Activated B cell treated with CpG ODN at 0.5 μM for 24 hours (primary cell): ENCODE data around the gene CENPF. TPM values are rescaled to one million over a fixed set of nuclear protein-coding genes. Genes with fewer than 3 reads are reported as not detected.

Experiments used
- ATAC-seq: fragments of 200-7000 bp; cut with Tn5 transposase; one replicate; pipeline ENCODE4 v1.10.0; 2021; ENCODE audit warnings: low read depth, mild to moderate bottlenecking, moderate library complexity
- CTCF ChIA-PET: fragments of 350-600 bp; sonication (Branson Sonifier 250); formaldehyde crosslinking; loops from one replicate; lab custom pipeline; 2021; ENCODE audit warnings: antibody characterized with exemption; lab: Charles Lee
- POLR2A ChIA-PET: fragments of 350-600 bp; sonication (Branson Sonifier 250); formaldehyde crosslinking; loops from one replicate; lab custom pipeline; 2021; ENCODE audit warnings: antibody characterized with exemption; lab: Charles Lee
- DNase-seq: peaks from one replicate; pipeline ENCODE4 v3.0.0; 2022
- H3K27ac Mint-ChIP-seq: one replicate; pipeline ENCODE4 v1.8.0; 2020; ENCODE audit warnings: mixed read lengths
- H3K27me3 Mint-ChIP-seq: one replicate; pipeline ENCODE4 v1.8.0; 2021; ENCODE audit warnings: mixed read lengths
- H3K36me3 Mint-ChIP-seq: one replicate; pipeline ENCODE4 v1.8.0; 2021; ENCODE audit warnings: low read depth, mixed read lengths
- H3K4me1 Mint-ChIP-seq: one replicate; pipeline ENCODE4 v1.8.0; 2021; ENCODE audit warnings: mixed read lengths
- H3K4me3 Mint-ChIP-seq: one replicate; pipeline ENCODE4 v1.8.0; 2020; ENCODE audit warnings: mild to moderate bottlenecking, mixed read lengths
- H3K9me3 Mint-ChIP-seq: one replicate; pipeline ENCODE4 v1.8.0; 2020; ENCODE audit warnings: mixed read lengths
- intact Hi-C: fragments of 100-400 bp; cut with micrococcal nuclease; formaldehyde crosslinking; loops from one replicate; pipeline ENCODE4 v1.15.1; 2024
- total RNA-seq: library from RNA; stranded (reverse); gene quantifications from 2 replicates; pipeline ENCODE4 v1.2.3, GENCODE V29; 2022
- TF ChIP-seq, protein P1 (sequence below): fragments of 200-600 bp; IDR thresholded peaks from one replicate; pipeline ENCODE4 v1.8.0; 2022; ENCODE audit warnings: antibody characterized with exemption, mild to moderate bottlenecking

The CENPF gene, protein sequence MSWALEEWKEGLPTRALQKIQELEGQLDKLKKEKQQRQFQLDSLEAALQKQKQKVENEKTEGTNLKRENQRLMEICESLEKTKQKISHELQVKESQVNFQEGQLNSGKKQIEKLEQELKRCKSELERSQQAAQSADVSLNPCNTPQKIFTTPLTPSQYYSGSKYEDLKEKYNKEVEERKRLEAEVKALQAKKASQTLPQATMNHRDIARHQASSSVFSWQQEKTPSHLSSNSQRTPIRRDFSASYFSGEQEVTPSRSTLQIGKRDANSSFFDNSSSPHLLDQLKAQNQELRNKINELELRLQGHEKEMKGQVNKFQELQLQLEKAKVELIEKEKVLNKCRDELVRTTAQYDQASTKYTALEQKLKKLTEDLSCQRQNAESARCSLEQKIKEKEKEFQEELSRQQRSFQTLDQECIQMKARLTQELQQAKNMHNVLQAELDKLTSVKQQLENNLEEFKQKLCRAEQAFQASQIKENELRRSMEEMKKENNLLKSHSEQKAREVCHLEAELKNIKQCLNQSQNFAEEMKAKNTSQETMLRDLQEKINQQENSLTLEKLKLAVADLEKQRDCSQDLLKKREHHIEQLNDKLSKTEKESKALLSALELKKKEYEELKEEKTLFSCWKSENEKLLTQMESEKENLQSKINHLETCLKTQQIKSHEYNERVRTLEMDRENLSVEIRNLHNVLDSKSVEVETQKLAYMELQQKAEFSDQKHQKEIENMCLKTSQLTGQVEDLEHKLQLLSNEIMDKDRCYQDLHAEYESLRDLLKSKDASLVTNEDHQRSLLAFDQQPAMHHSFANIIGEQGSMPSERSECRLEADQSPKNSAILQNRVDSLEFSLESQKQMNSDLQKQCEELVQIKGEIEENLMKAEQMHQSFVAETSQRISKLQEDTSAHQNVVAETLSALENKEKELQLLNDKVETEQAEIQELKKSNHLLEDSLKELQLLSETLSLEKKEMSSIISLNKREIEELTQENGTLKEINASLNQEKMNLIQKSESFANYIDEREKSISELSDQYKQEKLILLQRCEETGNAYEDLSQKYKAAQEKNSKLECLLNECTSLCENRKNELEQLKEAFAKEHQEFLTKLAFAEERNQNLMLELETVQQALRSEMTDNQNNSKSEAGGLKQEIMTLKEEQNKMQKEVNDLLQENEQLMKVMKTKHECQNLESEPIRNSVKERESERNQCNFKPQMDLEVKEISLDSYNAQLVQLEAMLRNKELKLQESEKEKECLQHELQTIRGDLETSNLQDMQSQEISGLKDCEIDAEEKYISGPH (N-terminal part only)
- total RNA-seq, result 4.0 and 4.1 TPM in 2 replicates

DNA sequence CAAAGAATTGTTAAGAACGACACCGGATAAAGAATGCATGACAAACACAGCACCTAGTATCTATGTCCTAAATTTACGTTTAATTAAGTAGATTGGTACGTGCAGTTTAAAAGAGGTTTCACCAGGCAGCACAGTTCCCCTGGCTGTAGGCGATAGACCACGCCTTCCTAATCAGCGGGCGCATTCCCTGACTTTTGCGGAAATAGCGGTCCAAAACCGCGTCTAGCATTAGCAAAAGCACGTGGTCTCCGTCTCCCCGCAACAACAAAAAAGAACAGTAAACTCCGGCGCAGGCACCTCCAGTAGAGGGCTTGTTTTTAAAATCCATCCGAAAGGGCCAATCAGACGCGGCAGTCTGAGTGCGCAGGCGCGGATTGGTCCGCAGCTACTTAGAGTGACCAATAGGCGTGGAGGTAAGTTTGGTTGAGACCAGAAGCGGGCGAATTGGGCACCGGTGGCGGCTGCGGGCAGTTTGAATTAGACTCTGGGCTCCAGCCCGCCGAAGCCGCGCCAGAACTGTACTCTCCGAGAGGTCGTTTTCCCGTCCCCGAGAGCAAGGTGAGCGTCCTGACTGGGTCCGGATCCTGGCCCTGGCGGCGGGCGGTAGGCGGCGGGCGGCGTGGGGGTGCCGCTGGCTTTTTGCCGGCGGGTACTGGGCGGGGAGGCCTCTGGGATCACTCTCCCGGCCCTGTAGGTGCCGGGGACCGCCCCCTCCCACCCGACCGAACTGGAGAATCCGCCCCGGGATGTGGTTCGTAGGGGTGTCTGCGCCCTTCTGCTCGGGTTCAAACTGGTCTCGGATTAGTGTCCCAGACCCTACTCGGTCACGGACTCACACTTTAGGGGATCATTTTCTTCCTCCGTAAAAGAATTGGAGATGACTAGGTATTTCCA lies at the start of gene CENPF:
Gene CENPF (plus strand): TSS at position 432 of the 894 bp plus-strand sequence. CDS start 10,560 bp downstream, outside the sequence.
- intact Hi-C loops, result loop anchor here (2.0 kb wide), 2 partner anchors 322 to 1588 kb away; partner anchors contain the start of genes ANGEL2 and SMYD2
- CTCF ChIA-PET, result interaction anchor here (1.5 kb wide), 1 partner anchor 274 kb away, joined by 4 read pairs; no protein-coding TSS in a partner anchor
- no peaks in the 10 kb centered on the region for H3K9me3 Mint-ChIP-seq
- no peaks in the 10 kb centered on the region for H3K27me3 Mint-ChIP-seq
- TF ChIP-seq, protein P1, sequence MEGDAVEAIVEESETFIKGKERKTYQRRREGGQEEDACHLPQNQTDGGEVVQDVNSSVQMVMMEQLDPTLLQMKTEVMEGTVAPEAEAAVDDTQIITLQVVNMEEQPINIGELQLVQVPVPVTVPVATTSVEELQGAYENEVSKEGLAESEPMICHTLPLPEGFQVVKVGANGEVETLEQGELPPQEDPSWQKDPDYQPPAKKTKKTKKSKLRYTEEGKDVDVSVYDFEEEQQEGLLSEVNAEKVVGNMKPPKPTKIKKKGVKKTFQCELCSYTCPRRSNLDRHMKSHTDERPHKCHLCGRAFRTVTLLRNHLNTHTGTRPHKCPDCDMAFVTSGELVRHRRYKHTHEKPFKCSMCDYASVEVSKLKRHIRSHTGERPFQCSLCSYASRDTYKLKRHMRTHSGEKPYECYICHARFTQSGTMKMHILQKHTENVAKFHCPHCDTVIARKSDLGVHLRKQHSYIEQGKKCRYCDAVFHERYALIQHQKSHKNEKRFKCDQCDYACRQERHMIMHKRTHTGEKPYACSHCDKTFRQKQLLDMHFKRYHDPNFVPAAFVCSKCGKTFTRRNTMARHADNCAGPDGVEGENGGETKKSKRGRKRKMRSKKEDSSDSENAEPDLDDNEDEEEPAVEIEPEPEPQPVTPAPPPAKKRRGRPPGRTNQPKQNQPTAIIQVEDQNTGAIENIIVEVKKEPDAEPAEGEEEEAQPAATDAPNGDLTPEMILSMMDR, result no peak
- peaks cover 4% of the 10 kb centered on the region for H3K36me3 Mint-ChIP-seq
- H3K27ac Mint-ChIP-seq, result peak within 1 kb of the TSS; percentile 62
- H3K4me1 Mint-ChIP-seq, result peaks cover 21% of the 10 kb centered on the region
- ATAC-seq, result peak; percentile 97
- POLR2A ChIA-PET, result interaction anchor here (0.6 kb wide), 1 partner anchor 324 kb away, joined by 12 read pairs; no protein-coding TSS in a partner anchor
- peak; percentile 82 for DNase-seq
- H3K4me3 Mint-ChIP-seq, result peak within 1 kb of the TSS; percentile 96

DNA sequence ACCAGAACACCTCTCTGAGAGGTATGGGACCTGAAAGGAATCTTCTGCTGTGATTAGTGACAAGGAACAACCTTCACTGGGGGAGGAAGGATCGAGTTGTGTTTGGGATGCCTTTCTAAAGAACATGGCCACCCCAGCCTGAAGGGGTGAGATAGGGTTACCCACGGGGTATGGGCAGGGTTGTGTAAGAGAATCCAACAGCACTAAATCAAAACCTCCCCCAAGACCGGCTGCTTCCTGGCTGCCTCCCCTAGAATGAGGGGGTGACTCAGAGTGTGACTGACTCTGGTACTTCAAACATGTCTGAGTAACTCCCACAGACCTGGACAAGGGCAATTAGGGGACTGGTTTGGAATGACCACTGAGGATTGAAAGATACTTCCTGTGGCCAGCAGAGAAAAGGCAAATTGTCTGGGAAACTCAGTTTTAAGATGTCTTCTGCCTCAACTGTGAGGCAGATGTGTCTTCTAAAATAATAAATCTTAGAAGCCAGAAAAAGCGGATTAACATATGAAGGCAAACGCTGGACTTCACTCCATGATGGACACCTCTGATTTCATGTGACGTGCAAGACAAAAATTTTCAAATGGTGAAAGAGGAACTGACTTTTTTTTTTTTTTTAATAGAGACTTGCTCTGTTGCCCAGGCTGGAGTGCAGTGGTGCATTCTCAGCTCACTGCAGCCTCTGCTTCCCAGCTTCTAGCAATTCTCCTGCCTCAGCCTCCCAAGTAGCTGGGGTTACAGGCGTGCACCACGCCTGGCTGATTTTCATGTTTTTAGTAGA lies 44.9 kb upstream of the CENPF start:
- TF ChIP-seq, protein P1, result no peak
- ChIA-PET CTCF (no interaction called here), POLR2A (no interaction called here)
- Mint-ChIP-seq H3K27ac (no peak overlapping the region), H3K27me3 (peaks cover 29% of the 10 kb centered on the region), H3K4me3 (no peak overlapping the region), H3K36me3 (no peaks in the 10 kb centered on the region), H3K4me1 (no peaks in the 10 kb centered on the region), H3K9me3 (no peaks in the 10 kb centered on the region)
- DNase-seq (no peak), ATAC-seq (no peak)
- intact Hi-C loops, result no loop called here

DNA sequence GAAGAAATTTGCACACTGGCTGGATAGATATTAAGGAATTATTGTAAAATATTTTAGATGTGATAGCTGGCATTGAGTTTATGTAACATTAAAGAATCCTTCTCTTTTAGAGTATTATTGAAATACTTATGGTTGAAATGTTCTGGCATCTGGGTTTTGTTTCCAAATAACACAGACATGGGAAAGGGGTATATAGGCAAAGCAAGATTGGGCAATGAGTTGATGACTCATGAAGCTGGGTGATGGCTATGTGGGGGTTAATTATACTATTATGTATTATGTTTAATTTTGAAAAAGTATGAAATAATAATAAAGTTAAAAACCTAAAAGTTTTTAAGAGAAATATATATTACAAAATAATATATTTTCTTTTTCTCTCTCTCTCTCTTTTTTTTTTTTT lies 39.1 kb upstream of the CENPF start:
- Mint-ChIP-seq H3K27me3 (peaks cover 23% of the 10 kb centered on the region), H3K9me3 (no peaks in the 10 kb centered on the region), H3K27ac (no peak overlapping the region), H3K4me3 (no peak overlapping the region), H3K36me3 (no peaks in the 10 kb centered on the region), H3K4me1 (no peaks in the 10 kb centered on the region)
- ATAC-seq, result no peak
- CTCF ChIA-PET, result no interaction called here
- TF ChIP-seq, protein P1, result no peak
- POLR2A ChIA-PET, result no interaction called here
- DNase-seq, result no peak
- intact Hi-C loops, result no loop called here

DNA sequence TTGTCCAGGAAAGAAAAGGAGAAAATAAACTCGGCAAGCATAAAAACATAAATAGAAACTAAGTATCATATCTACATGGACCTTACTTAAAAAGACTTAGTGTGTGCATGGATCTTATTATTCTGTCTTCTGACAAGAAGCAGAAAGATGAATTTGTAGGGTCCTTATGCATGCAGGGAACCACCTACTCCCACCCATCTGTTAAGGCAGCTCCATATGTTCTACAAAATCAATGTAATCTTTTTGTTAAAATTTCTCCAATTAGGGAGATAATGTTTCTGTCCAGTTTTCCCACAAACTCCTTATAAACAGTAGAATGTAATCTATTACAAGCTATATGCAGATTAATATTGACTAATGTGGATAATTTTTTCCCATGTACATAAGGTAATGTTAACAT lies 37.7 kb upstream of the CENPF start:
- no peaks in the 10 kb centered on the region for H3K36me3 Mint-ChIP-seq
- H3K27me3 Mint-ChIP-seq, result peaks cover 22% of the 10 kb centered on the region
- DNase-seq (no peak), ATAC-seq (no peak)
- TF ChIP-seq, protein P1, result no peak
- no peak overlapping the region for H3K27ac Mint-ChIP-seq
- H3K4me1 Mint-ChIP-seq, result no peaks in the 10 kb centered on the region
- H3K9me3 Mint-ChIP-seq, result no peaks in the 10 kb centered on the region
- ChIA-PET CTCF (no interaction called here), POLR2A (no interaction called here)
- intact Hi-C loops, result no loop called here
- no peak overlapping the region for H3K4me3 Mint-ChIP-seq
